Tibial nerve (tissue), 4 donors: ENCODE measurements around the gene NCF2.

Experiments
- CTCF ChIP-seq, 5 experiments: fragments of 200-600 bp in 3 of 5; fragments of 450-650 bp in 2 of 5; sonication (generic) in 3 of 5; IDR thresholded peaks; one replicate each; pipeline ENCODE4 v1.5.1; 2016 to 2019; ENCODE audit warnings: antibody characterized with exemption in 5 of 5, mild to moderate bottlenecking in 3 of 5, moderate library complexity in 2 of 5
- EP300 ChIP-seq, 2 donors: sonication (generic); formaldehyde crosslinking; IDR thresholded peaks; one replicate each; pipeline ENCODE4 v1.6.1; 2017; ENCODE audit warnings: antibody characterized with exemption in 2 of 2, mild to moderate bottlenecking in 1 of 2
- POLR2A ChIP-seq, 2 donors: fragments of 450-650 bp; IDR thresholded peaks; one replicate each; pipeline ENCODE4 v1.6.1; 2017; ENCODE audit warnings: antibody characterized with exemption in 2 of 2, mild to moderate bottlenecking in 2 of 2, moderate library complexity in 2 of 2

DNA sequence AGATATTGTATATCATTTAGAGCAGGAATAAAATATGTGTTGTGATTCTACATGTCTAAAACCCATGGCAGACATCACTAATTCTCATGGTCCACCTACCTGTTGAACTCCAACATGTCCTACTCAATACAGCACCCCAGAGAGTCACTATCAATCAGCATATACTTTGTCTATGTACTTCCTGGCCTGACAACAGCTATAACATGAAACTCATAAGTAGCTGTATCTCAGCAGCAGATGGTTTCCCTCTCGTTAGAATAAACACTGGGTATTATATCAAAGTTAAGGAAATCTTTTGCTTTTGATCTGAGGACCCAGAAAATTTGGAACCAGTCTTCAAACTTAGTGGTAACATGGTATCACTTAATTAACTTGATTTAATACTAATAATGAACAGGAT, 29.5 kb upstream of the NCF2 start:
- TF ChIP-seq CTCF (IDR thresholded peaks at IDR 0.05), result no peak
- no peak for TF ChIP-seq POLR2A (IDR thresholded peaks at IDR 0.05)
- no peak for TF ChIP-seq EP300 (IDR thresholded peaks at IDR 0.05)
